OCI-LY7 (cell line): ENCODE measurements around the gene FBXO2. TPM values are rescaled to one million over a fixed set of nuclear protein-coding genes. Genes with fewer than 3 reads are reported as not detected.
A peak's percentile ranks its signal among the peaks of the same experiment; 100 is the strongest.

Source experiments
- BruUV-seq: library from RNA; stranded (reverse); fragments of 400-500 nt; replicated peaks from 2 replicates; lab custom pipeline; 2021; lab: Mats Ljungman, UMichigan
- CTCF ChIA-PET: fragments of 300-600 bp; sonication (Branson Sonifier 250); formaldehyde crosslinking; loops from one replicate; lab custom pipeline; 2022; ENCODE audit warnings: antibody characterized with exemption; ENCODE audit not compliant: unreplicated experiment; lab: Charles Lee
- POLR2A ChIA-PET: fragments of 300-600 bp; sonication (Branson Sonifier 250); formaldehyde crosslinking; loops from one replicate; lab custom pipeline; 2022; ENCODE audit warnings: antibody characterized with exemption; lab: Charles Lee
- DNase-seq: peaks from one replicate; pipeline ENCODE4 v3.0.0-alpha.2; 2015; ENCODE audit warnings: low spot score
- H2AFZ ChIP-seq: fragments of 200-600 bp; sonication (generic), shearing (Covaris generic); 2 replicates; pipeline ENCODE4 v1.6.1; 2014; ENCODE audit warnings: mild to moderate bottlenecking, antibody characterized with exemption, low read length, moderate library complexity
- H3K27ac ChIP-seq: fragments of 200-600 bp; sonication (generic); 2 replicates; pipeline ENCODE4 v1.5.1; 2014; ENCODE audit warnings: mixed run types, low read depth, mild to moderate bottlenecking, moderate library complexity, low read length, inconsistent platforms; ENCODE audit not compliant: poor library complexity, severe bottlenecking
- H3K36me3 ChIP-seq: fragments of 200-600 bp; sonication (generic); 2 replicates; pipeline ENCODE4 v1.6.1; 2014; ENCODE audit warnings: mild to moderate bottlenecking, antibody characterized with exemption, low read length, moderate library complexity, mixed read lengths; ENCODE audit not compliant: insufficient read depth
- H3K4me1 ChIP-seq: fragments of 200-600 bp; sonication (generic); 2 replicates; pipeline ENCODE4 v1.5.1; 2014; ENCODE audit warnings: mild to moderate bottlenecking, low read length; ENCODE audit not compliant: insufficient read depth, poor library complexity, severe bottlenecking
- H3K4me2 ChIP-seq: fragments of 200-600 bp; sonication (generic); 2 replicates; pipeline ENCODE4 v1.6.1; 2014; ENCODE audit warnings: mild to moderate bottlenecking, low read length
- H3K4me3 ChIP-seq: fragments of 200-600 bp; sonication (generic); 2 replicates; pipeline ENCODE4 v1.5.1; 2014; ENCODE audit warnings: mild to moderate bottlenecking, low read depth, low read length; ENCODE audit not compliant: poor library complexity, severe bottlenecking
- H3K79me2 ChIP-seq: fragments of 200-600 bp; sonication (generic); 2 replicates; pipeline ENCODE4 v1.6.1; 2016; ENCODE audit warnings: low read depth, mild to moderate bottlenecking, low read length, moderate library complexity, mixed read lengths; ENCODE audit not compliant: insufficient read depth
- H3K9me2 ChIP-seq: fragments of 200-600 bp; sonication (generic); 2 replicates; pipeline ENCODE4 v1.6.1; 2016; ENCODE audit warnings: mild to moderate bottlenecking, low read length, mixed read lengths; ENCODE audit not compliant: insufficient read depth
- H3K9me3 ChIP-seq: fragments of 200-600 bp; sonication (generic); 2 replicates; pipeline ENCODE4 v1.6.1; 2014; ENCODE audit warnings: mild to moderate bottlenecking, mixed run types, low read length, mixed read lengths
- H4K20me1 ChIP-seq: fragments of 200-600 bp; sonication (generic); 2 replicates; pipeline ENCODE4 v1.6.1; 2014; ENCODE audit warnings: mild to moderate bottlenecking, antibody characterized with exemption, low read length, moderate library complexity, mixed read lengths; ENCODE audit not compliant: insufficient read depth
- EZH2phosphoT487 ChIP-seq: fragments of 200-600 bp; sonication (generic); IDR thresholded peaks from 2 replicates; pipeline ENCODE4 v1.6.1; 2018; ENCODE audit warnings: low read depth, borderline replicate concordance, mild to moderate bottlenecking, mixed run types, antibody characterized with exemption, low read length, moderate library complexity, mixed read lengths
- intact Hi-C: fragments of 100-400 bp; cut with micrococcal nuclease; formaldehyde crosslinking; loops from one replicate; pipeline ENCODE4 v1.10.0; 2022; ENCODE audit not compliant: unreplicated experiment
- total RNA-seq, 2 experiments: library from RNA; depleted of rRNA in 1 of 2; stranded (reverse); fragments of >200 nt in 1 of 2; shearing (Covaris generic) in 1 of 2; gene quantifications; 2 replicates each; pipeline ENCODE4 v1.2.3, GENCODE V29; 2014 to 2022
- TF ChIP-seq, protein P1 (sequence below): fragments of 200-600 bp; sonication (generic); conservative IDR thresholded peaks from 2 replicates; pipeline ENCODE4 v1.5.1; 2014; ENCODE audit warnings: mild to moderate bottlenecking, antibody characterized with exemption, low read length, moderate library complexity, mixed read lengths

Gene FBXO2
- total RNA-seq, 2 experiments from 2014 or later, result 2.7 to 6.1 TPM

- Histone ChIP-seq H3K79me2 (no peaks in the 10 kb centered on the region), H2AFZ (0 out of 2 replicates have a peak overlapping the region, but pooled peaks have one; percentile 12), H3K9me3 (no peaks in the 10 kb centered on the region), H3K36me3 (peaks cover 7% of the 10 kb centered on the region; the same call in 1 of the 2 replicates), H3K4me1 (peaks cover 16% of the 10 kb centered on the region), H3K9me2 (no peaks in the 10 kb centered on the region), H4K20me1 (no peaks in the 10 kb centered on the region), H3K4me2 (peak overlapping the region; percentile 85), H3K4me3 (peak overlapping the region; percentile 72), H3K27ac (no peak overlapping the region)
- no peak for DNase-seq
- POLR2A ChIA-PET, result interaction anchor here (0.6 to 1.1 kb wide), 3 partner anchors 27 to 1442 kb away, joined by 4 to 6 read pairs (median 5); no protein-coding TSS in a partner anchor
- intact Hi-C loops, result loop anchor here (10.0 kb wide), 1 partner anchor 310 kb away; no protein-coding TSS in a partner anchor
- CTCF ChIA-PET, result no interaction called here
- TF ChIP-seq EZH2phosphoT487, result no peak
- TF ChIP-seq, protein P1, sequence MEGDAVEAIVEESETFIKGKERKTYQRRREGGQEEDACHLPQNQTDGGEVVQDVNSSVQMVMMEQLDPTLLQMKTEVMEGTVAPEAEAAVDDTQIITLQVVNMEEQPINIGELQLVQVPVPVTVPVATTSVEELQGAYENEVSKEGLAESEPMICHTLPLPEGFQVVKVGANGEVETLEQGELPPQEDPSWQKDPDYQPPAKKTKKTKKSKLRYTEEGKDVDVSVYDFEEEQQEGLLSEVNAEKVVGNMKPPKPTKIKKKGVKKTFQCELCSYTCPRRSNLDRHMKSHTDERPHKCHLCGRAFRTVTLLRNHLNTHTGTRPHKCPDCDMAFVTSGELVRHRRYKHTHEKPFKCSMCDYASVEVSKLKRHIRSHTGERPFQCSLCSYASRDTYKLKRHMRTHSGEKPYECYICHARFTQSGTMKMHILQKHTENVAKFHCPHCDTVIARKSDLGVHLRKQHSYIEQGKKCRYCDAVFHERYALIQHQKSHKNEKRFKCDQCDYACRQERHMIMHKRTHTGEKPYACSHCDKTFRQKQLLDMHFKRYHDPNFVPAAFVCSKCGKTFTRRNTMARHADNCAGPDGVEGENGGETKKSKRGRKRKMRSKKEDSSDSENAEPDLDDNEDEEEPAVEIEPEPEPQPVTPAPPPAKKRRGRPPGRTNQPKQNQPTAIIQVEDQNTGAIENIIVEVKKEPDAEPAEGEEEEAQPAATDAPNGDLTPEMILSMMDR, result no peak
- BruUV-seq, result no TSS peak
These were observed 945 bp upstream of the FBXO2 start for GRCh38 chr1:11654939-11655808.

GRCh38 chr1:11653861-11654136 lies 430 bp downstream of the FBXO2 start:
- peak overlapping the region; percentile 85; the same call in 1 of the 2 replicates for H3K4me2 ChIP-seq
- intact Hi-C loops, result loop anchor here (10.0 kb wide), 1 partner anchor 311 kb away; no protein-coding TSS in a partner anchor
- peaks cover 7% of the 10 kb centered on the region; the same call in 1 of the 2 replicates for H3K36me3 ChIP-seq
- H3K9me2 ChIP-seq, result no peaks in the 10 kb centered on the region
- no peak overlapping the region for H3K27ac ChIP-seq
- H3K9me3 ChIP-seq, result no peaks in the 10 kb centered on the region
- no TSS peak for BruUV-seq
- peaks cover 26% of the 10 kb centered on the region for H3K4me1 ChIP-seq
- no peaks in the 10 kb centered on the region for H3K79me2 ChIP-seq
- H3K4me3 ChIP-seq, result no peak overlapping the region
- H4K20me1 ChIP-seq, result no peaks in the 10 kb centered on the region
- ChIA-PET CTCF (interaction anchor here (0.6 to 1.1 kb wide), 2 partner anchors 65 to 555 kb away, joined by 3 to 5 read pairs; no protein-coding TSS in a partner anchor), POLR2A (interaction anchor here (2.2 kb wide), 1 partner anchor 28 kb away, joined by 16 read pairs; the partner anchor contains the start of gene MAD2L2)
- no peak for DNase-seq
- no peak for TF ChIP-seq EZH2phosphoT487
- TF ChIP-seq, protein P1, result no peak
- H2AFZ ChIP-seq, result no peak overlapping the region
